EL (cell line): ENCODE results near the gene EPHB6.

Experiments used
- DNase-seq: peaks from one replicate; pipeline ENCODE4 v3.0.0-alpha.2; 2016

EPHB6 gene

DNA sequence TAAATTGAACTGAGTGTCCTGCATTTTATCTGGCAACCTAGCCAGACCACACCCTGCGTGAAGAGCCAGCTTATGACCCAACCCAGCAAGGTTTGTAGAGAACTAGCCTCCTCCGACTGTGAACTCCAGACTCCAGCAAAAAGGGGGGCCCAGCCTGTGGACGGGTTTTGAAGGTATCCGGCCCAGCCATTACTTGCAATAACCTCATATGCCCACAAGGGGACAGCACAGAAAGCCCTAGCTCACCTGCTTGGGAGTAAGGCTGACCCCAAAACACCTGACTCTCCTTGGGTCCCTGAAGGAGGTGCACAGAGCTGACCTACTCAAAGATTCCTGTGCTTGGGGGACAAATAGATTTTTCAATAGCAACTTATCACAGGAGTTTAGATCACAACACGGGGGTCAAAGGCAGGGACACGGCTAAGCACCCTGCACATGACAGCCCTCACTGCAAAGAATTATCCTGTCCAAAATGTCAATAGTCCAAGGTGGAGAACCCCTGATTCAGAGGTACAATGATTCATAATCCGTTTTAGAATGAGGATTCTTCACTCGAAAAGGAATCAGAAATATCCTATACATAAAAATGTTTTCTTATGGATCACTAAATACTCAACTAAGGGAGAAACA is 26.1 kb downstream of the EPHB6 start:
- DNase-seq: peak; percentile 20

- DNase-seq: no peak
Measured at GRCh38 chr7:142881586-142882337, 26.9 kb downstream of the EPHB6 start.

DNA sequence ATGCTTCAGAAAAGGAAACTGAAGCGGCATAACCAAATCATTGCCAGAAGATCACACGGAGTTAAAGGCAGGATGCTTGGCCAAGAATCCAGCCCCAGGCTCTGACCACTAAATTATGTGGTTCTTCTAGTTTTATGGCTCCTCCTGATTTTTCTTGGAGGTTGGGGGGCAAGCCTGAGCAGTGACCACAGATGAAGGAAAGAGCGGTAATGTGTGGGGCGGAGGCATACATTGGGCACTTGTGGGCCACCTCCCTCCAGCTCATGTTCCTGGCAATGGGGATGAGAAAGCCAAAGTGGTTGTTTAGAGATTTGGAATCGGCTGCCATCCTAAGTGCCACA is 27.4 kb downstream of the EPHB6 start:
- DNase-seq: no peak

- no peak for DNase-seq
Measured at GRCh38 chr7:142883145-142883544, 28.3 kb downstream of the EPHB6 start.

DNA sequence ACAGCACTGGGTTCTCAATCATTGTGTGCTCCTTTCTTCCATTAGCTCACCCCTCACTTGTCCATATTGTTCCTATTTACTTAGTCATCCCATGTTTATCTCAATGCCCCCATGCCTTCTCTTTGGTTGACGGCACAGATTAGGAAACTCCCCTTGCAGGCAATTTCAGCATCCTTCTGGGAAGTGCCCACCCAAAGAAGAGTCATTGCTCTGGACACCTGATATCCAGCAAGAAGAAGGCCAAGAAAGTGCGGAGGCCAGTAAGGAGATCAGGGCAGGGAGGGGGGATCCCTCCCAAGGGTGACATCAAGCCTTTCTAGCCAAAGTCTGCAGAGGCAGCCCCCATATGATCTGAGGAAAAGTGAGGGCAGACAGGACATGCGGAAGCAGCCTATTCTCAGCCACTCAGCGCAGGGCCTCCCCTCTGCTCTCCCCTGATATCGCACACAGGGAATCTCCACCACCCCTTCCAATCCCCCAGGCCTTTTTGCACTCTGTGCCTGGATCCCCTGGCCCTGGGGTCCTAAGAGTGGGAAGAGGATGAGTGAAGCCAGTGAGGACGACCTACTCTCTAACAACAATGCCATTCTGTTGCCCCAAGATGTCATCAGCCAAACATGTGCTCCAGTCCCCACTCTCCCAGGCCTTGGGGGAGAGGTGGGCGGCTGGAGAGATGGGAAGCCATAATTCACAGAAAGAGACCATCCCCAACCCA is 28.9 kb downstream of the EPHB6 start:
- DNase-seq: no peak

- no peak for DNase-seq
Measured at GRCh38 chr7:142884286-142884640, 29.4 kb downstream of the EPHB6 start.

DNA sequence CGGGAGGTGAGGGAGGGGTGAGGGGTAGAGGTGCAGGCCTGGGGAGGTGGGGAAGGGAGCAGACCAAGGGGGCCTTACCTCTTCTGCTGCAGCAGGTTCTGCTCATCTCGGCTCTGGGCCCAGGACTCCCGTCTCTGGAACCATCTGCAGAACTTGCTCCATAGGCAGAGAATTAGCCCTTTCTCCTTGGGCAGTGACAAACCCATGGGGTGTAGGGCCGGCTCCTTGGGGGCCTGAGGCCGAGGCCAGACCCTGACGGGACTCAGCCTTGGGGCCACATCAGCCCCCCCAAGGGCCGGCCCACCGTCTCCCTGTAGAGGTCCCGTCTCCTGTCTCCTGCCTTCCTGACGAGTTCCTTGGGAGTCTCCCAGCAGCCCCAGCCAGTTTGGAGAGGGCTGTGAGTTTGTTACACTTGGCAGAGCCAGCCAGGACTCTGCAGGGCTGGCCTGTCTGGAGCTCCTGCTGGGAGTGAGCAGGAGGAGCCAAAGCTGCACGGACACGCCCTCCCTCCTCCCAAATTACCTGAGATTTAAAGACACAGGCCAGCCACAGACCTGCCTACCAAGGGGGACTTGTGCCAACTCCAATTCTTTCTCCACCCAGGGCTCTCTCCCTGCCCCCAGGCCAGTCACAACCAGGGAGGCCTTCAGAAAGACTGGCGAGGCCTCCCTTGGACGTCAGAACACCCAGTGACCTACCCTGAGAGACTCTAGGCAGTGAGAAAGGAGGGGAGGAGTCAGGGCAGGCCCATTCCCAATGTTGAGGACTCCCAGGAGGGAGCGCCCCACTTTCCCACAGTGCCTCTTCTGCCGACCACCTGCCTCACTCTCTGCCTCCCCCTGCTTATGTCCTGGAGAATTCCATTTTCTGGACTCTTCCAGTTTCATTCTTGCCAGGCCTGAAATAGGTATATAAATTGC is 30.7 kb downstream of the EPHB6 start, which contains the start of gene TRPV6:
TRPV6 (minus strand) TSS at position 435 of the 920 bp plus-strand sequence.
- DNase-seq: no peak

DNA sequence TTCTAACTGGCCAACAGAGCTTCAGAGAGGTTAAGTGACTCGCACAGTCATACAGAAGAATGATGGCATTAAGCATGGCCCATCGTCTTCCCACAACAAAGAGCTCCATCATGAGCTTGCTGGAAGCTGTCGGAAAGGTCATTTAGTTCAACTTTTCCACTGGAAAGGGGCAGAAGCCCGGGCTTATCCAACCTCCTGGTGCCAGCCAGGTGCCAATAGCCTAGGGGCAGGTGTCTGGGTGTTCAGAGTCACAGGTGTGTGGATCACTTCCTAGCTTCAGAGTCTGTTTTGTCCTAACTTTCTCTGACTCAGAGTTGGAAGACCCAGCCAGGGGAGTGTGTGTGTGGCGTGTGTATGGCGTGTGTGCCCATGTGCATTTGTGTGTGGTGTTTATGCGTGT is 32.0 kb downstream of the EPHB6 start:
- DNase-seq: no peak

GRCh38 chr7:142887282-142888015 is 32.6 kb downstream of the EPHB6 start:
- DNase-seq: no peak

- no peak for DNase-seq
Measured at GRCh38 chr7:142889816-142890215, 34.9 kb downstream of the EPHB6 start.

- no peak for DNase-seq
Measured at GRCh38 chr7:142890874-142891485, 36.1 kb downstream of the EPHB6 start.

- DNase-seq: no peak
Measured at GRCh38 chr7:142891490-142892082, 36.7 kb downstream of the EPHB6 start.

DNA sequence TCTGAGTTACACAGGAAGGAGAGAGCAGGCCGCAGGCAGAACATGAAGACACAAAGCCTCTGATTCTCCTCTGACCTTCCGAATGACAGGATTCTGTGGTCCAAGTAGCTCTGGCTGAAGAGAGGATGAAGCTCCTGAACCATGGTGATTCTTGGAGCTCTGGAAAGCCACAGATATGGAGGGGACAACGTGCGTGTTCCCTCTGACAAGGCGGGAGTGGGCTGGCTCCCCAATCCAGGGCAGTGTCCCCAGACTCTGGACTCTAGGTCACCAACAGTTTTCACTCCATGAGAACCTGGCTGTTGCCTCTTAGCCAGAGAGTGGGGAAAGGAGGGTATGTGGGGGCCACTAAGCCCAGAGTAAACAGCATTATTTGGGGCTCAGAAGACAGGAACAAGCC is 38.1 kb downstream of the EPHB6 start:
- DNase-seq: no peak

- DNase-seq: no peak
Measured at GRCh38 chr7:142894112-142894984, 39.5 kb downstream of the EPHB6 start.

GRCh38 chr7:142894985-142895593 is 40.2 kb downstream of the EPHB6 start:
- DNase-seq: no peak

- DNase-seq: no peak
Measured at GRCh38 chr7:142896151-142896550, 41.3 kb downstream of the EPHB6 start.

DNA sequence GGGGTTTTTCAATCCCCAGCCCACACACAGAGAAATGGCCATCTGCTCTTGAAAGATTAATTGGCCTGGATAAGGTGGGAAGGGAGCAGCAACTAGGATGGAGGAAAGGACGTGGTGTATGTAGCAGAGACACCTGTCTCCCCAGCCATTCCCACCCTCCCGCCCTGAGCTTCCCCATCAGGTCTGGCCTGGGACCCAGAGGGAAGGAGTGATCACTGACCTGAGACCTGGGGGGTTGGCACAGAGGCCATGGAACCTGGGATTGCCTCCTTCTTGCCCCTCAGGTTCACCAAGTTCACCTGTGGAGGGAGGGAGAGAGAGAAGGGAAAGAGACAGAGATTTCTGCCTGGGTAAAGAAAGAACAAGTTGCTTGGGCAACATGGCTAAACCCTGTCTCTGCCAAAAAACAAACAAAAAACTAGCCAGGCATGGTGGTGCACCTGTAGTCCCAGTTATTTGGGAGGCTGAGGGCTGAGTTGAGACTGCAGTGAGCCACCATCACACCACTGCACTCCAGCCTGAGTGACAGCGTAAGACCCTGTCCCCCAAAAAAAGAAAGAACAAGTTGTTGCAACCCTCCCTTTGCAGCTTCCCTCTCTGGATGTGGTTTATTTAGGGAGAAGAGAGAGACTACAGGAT is 42.0 kb downstream of the EPHB6 start:
- DNase-seq: no peak

- DNase-seq: no peak
Measured at GRCh38 chr7:142897691-142898090, 42.8 kb downstream of the EPHB6 start.

DNA sequence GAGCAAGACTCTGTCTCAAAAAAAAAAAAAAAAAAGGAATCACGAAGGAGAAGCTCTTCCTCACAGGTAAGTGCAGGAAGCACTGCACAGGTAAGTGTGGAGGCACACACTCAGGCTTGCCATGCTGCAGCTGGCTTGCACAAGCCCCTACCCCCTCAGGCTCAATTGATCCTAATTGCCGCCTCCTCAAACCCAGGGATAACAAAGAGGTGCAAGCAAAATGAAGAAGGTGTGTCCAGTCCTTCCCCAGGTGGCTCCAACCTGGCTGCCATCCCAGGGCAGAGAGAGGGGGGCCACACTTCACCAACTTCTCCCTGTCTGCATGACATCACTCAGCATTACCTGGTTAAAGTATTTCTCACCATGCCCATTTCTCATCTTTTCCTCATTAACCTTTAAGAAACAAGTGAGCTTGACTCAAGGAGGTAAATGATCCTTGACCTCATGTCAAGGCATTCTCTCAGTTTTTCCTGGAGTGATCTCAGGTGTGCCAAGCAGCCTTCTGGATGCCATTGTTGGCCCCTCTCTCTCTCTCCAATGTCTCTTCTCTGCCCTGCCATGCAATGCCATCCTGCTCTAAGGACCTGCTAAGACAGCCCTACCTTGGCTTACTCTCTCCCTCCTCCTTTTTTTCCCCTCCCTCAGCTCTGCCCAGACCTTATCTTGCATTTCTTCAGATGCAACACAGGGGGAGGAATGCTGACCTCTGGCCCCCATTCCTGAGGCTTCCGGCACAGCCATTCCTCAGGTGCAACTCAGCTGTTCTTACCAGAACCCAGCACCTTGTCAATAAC is 43.7 kb downstream of the EPHB6 start:
- no peak for DNase-seq
